ENCODE results near the gene MPPE1. TPM values are rescaled to one million over a fixed set of nuclear protein-coding genes. Genes with fewer than 3 reads are reported as not detected.

The MPPE1 gene
- 37.3 TPM for polyA plus RNA-seq
- long read RNA-seq, donor 1, full-length matches to known transcripts: 3 of 3 reads
- long read RNA-seq, donor 1, partial matches to known transcripts: 0 of 3 reads
- long read RNA-seq, donor 1, other reads (novel, unspliced or antisense): 0 of 3 reads
- long read RNA-seq, donor 2, full-length matches to known transcripts: 8 of 8 reads
- long read RNA-seq, donor 2, partial matches to known transcripts: 0 of 8 reads
- long read RNA-seq, donor 2, other reads (novel, unspliced or antisense): 0 of 8 reads
- long read RNA-seq, donor 3: 0 reads
- long read RNA-seq, donor 4: 0 reads
- long read RNA-seq, donor 5, full-length matches to known transcripts: 8 of 8 reads
- long read RNA-seq, donor 5, partial matches to known transcripts: 0 of 8 reads
- long read RNA-seq, donor 5, other reads (novel, unspliced or antisense): 0 of 8 reads
- long read RNA-seq, donor 6, full-length matches to known transcripts: 6 of 6 reads
- long read RNA-seq, donor 6, partial matches to known transcripts: 0 of 6 reads
- long read RNA-seq, donor 6, other reads (novel, unspliced or antisense): 0 of 6 reads
- long read RNA-seq, donor 7, full-length matches to known transcripts: 2 of 2 reads
- long read RNA-seq, donor 7, partial matches to known transcripts: 0 of 2 reads
- long read RNA-seq, donor 7, other reads (novel, unspliced or antisense): 0 of 2 reads
- long read RNA-seq, donor 8, full-length matches to known transcripts: 7 of 7 reads
- long read RNA-seq, donor 8, partial matches to known transcripts: 0 of 7 reads
- long read RNA-seq, donor 8, other reads (novel, unspliced or antisense): 0 of 7 reads
- long read RNA-seq, donor 9, full-length matches to known transcripts: 6 of 6 reads
- long read RNA-seq, donor 9, partial matches to known transcripts: 0 of 6 reads
- long read RNA-seq, donor 9, other reads (novel, unspliced or antisense): 0 of 6 reads
- long read RNA-seq, donor 10, full-length matches to known transcripts: 6 of 6 reads
- long read RNA-seq, donor 10, partial matches to known transcripts: 0 of 6 reads
- long read RNA-seq, donor 10, other reads (novel, unspliced or antisense): 0 of 6 reads
- long read RNA-seq, donor 11, full-length matches to known transcripts: 3 of 3 reads
- long read RNA-seq, donor 11, partial matches to known transcripts: 0 of 3 reads
- long read RNA-seq, donor 11, other reads (novel, unspliced or antisense): 0 of 3 reads

GRCh38 chr18:11908182-11909060, at the start of gene MPPE1:
Gene MPPE1 (minus strand): TSS chr18:11908317. CDS start chr18:11897264, 11,053 bp downstream.
- Histone ChIP-seq H3K4me3 (ENCODE audit: low read length) (peak within 1 kb of the TSS; percentile 92), H3K27me3 (ENCODE audit: control insufficient read depth, insufficient read depth, low read length) (no peaks in the 10 kb centered on the region), H3K4me1 (ENCODE audit: control insufficient read depth, insufficient read depth, low read length) (peaks cover 11% of the 10 kb centered on the region), H3K27ac (ENCODE audit: low read length) (peak within 1 kb of the TSS; percentile 99), H3K9me3 (ENCODE audit: control insufficient read depth, low read depth, low read length) (no peaks in the 10 kb centered on the region), H3K36me3 (ENCODE audit: control insufficient read depth, insufficient read depth, low read length) (peaks cover 3% of the 10 kb centered on the region)
- no CpG with 5 or more reads among the region's 106 CpGs for WGBS (ENCODE audit: insufficient coverage, low lambda C conversion rate)
- DNase-seq: peak; percentile 90 to 94

- Histone ChIP-seq H3K9me3 (ENCODE audit: control insufficient read depth, low read depth, low read length) (no peaks in the 10 kb centered on the region), H3K27ac (ENCODE audit: low read length) (no peak overlapping the region), H3K4me1 (ENCODE audit: control insufficient read depth, insufficient read depth, low read length) (no peaks in the 10 kb centered on the region), H3K4me3 (ENCODE audit: low read length) (no peak overlapping the region), H3K36me3 (ENCODE audit: control insufficient read depth, insufficient read depth, low read length) (no peaks in the 10 kb centered on the region), H3K27me3 (ENCODE audit: control insufficient read depth, insufficient read depth, low read length) (no peaks in the 10 kb centered on the region)
- WGBS (ENCODE audit: insufficient coverage, low lambda C conversion rate): 100% methylated on average over 1 of the region's 2 CpGs
- no peak for DNase-seq
Observed at GRCh38 chr18:11957636-11958035, 49.5 kb upstream of the MPPE1 start.

GRCh38 chr18:11956371-11957308, 48.5 kb upstream of the MPPE1 start:
- no peak overlapping the region for H3K4me3 ChIP-seq (ENCODE audit: low read length)
- no peak overlapping the region for H3K27ac ChIP-seq (ENCODE audit: low read length)
- no peak for DNase-seq
- H3K9me3 ChIP-seq (ENCODE audit: control insufficient read depth, low read depth, low read length): no peaks in the 10 kb centered on the region
- WGBS (ENCODE audit: insufficient coverage, low lambda C conversion rate): 100% methylated on average over 1 of the region's 10 CpGs
- H3K4me1 ChIP-seq (ENCODE audit: control insufficient read depth, insufficient read depth, low read length): no peaks in the 10 kb centered on the region
- H3K36me3 ChIP-seq (ENCODE audit: control insufficient read depth, insufficient read depth, low read length): no peaks in the 10 kb centered on the region
- H3K27me3 ChIP-seq (ENCODE audit: control insufficient read depth, insufficient read depth, low read length): no peaks in the 10 kb centered on the region

- H3K4me3 ChIP-seq (ENCODE audit: low read length): no peak overlapping the region
- no peaks in the 10 kb centered on the region for H3K4me1 ChIP-seq (ENCODE audit: control insufficient read depth, insufficient read depth, low read length)
- H3K36me3 ChIP-seq (ENCODE audit: control insufficient read depth, insufficient read depth, low read length): no peaks in the 10 kb centered on the region
- H3K27ac ChIP-seq (ENCODE audit: low read length): peak overlapping the region; percentile 30
- no CpG with 5 or more reads among the region's 8 CpGs for WGBS (ENCODE audit: insufficient coverage, low lambda C conversion rate)
- no peaks in the 10 kb centered on the region for H3K9me3 ChIP-seq (ENCODE audit: control insufficient read depth, low read depth, low read length)
- H3K27me3 ChIP-seq (ENCODE audit: control insufficient read depth, insufficient read depth, low read length): no peaks in the 10 kb centered on the region
- DNase-seq: no peak
Observed at GRCh38 chr18:11955239-11956029, 47.3 kb upstream of the MPPE1 start.

GRCh38 chr18:11953113-11953512, 45.0 kb upstream of the MPPE1 start:
- no peak for DNase-seq
- Histone ChIP-seq H3K4me3 (ENCODE audit: low read length) (no peak overlapping the region), H3K4me1 (ENCODE audit: control insufficient read depth, insufficient read depth, low read length) (no peaks in the 10 kb centered on the region), H3K27ac (ENCODE audit: low read length) (no peak overlapping the region), H3K36me3 (ENCODE audit: control insufficient read depth, insufficient read depth, low read length) (no peaks in the 10 kb centered on the region), H3K9me3 (ENCODE audit: control insufficient read depth, low read depth, low read length) (no peaks in the 10 kb centered on the region), H3K27me3 (ENCODE audit: control insufficient read depth, insufficient read depth, low read length) (no peaks in the 10 kb centered on the region)
- WGBS (ENCODE audit: insufficient coverage, low lambda C conversion rate): no CpG with 5 or more reads among the region's 5 CpGs

- Histone ChIP-seq H3K9me3 (ENCODE audit: control insufficient read depth, low read depth, low read length) (no peaks in the 10 kb centered on the region), H3K36me3 (ENCODE audit: control insufficient read depth, insufficient read depth, low read length) (no peaks in the 10 kb centered on the region), H3K27ac (ENCODE audit: low read length) (no peak overlapping the region), H3K4me1 (ENCODE audit: control insufficient read depth, insufficient read depth, low read length) (peaks cover 3% of the 10 kb centered on the region), H3K27me3 (ENCODE audit: control insufficient read depth, insufficient read depth, low read length) (no peaks in the 10 kb centered on the region), H3K4me3 (ENCODE audit: low read length) (no peak overlapping the region)
- DNase-seq: no peak
- WGBS (ENCODE audit: insufficient coverage, low lambda C conversion rate): no CpG with 5 or more reads among the region's 9 CpGs
Observed at GRCh38 chr18:11951390-11951851, 43.3 kb upstream of the MPPE1 start.

- no peaks in the 10 kb centered on the region for H3K9me3 ChIP-seq (ENCODE audit: control insufficient read depth, low read depth, low read length)
- no peak for DNase-seq
- no CpG with 5 or more reads among the region's 5 CpGs for WGBS (ENCODE audit: insufficient coverage, low lambda C conversion rate)
Observed at GRCh38 chr18:11950824-11951223, 42.7 kb upstream of the MPPE1 start.

GRCh38 chr18:11948852-11949523, 40.9 kb upstream of the MPPE1 start:
- Histone ChIP-seq H3K9me3 (ENCODE audit: control insufficient read depth, low read depth, low read length) (no peaks in the 10 kb centered on the region), H3K36me3 (ENCODE audit: control insufficient read depth, insufficient read depth, low read length) (no peaks in the 10 kb centered on the region), H3K4me3 (ENCODE audit: low read length) (no peak overlapping the region), H3K4me1 (ENCODE audit: control insufficient read depth, insufficient read depth, low read length) (peaks cover 3% of the 10 kb centered on the region), H3K27me3 (ENCODE audit: control insufficient read depth, insufficient read depth, low read length) (no peaks in the 10 kb centered on the region), H3K27ac (ENCODE audit: low read length) (no peak overlapping the region)
- WGBS (ENCODE audit: insufficient coverage, low lambda C conversion rate): 100% methylated on average over 1 of the region's 6 CpGs
- DNase-seq: no peak

More at GRCh38 chr18:11950824-11951223, 42.7 kb upstream of the MPPE1 start:
- Histone ChIP-seq H3K27ac (ENCODE audit: low read length) (no peak overlapping the region), H3K4me1 (ENCODE audit: control insufficient read depth, insufficient read depth, low read length) (peaks cover 3% of the 10 kb centered on the region), H3K27me3 (ENCODE audit: control insufficient read depth, insufficient read depth, low read length) (no peaks in the 10 kb centered on the region), H3K36me3 (ENCODE audit: control insufficient read depth, insufficient read depth, low read length) (no peaks in the 10 kb centered on the region), H3K4me3 (ENCODE audit: low read length) (no peak overlapping the region)
